ENCODE measurements around the gene MRPL44. TPM values are rescaled to one million over a fixed set of nuclear protein-coding genes. Genes with fewer than 3 reads are reported as not detected.

Gene MRPL44
- total RNA-seq, 1 donor from 2014 or later = 42.0 TPM

- no peak for DNase-seq
Measured at GRCh38 chr2:224009605-224010315, 52.5 kb downstream of the MRPL44 start.

GRCh38 chr2:224011837-224012236 is 54.6 kb downstream of the MRPL44 start:
- no peak for DNase-seq

GRCh38 chr2:224014336-224014735 is 57.1 kb downstream of the MRPL44 start:
- no peak for DNase-seq

GRCh38 chr2:224016963-224017362 is 59.7 kb downstream of the MRPL44 start:
- no peak for DNase-seq

Other genes with a start within 250 kb of the MRPL44 start
- gene AP1S3, start 119.9 kb upstream of the MRPL44 start, total RNA-seq = 1.2 and 4.4 TPM in 2 replicates
- 111 and 126 TPM in 2 replicates for gene WDFY1, start 12.1 kb upstream of the MRPL44 start, total RNA-seq
- 2.3 and 5.1 TPM in 2 replicates for gene SERPINE2, start 81.8 kb downstream of the MRPL44 start, total RNA-seq

Data from dermis blood vessel endothelial cell (primary cell).